Inflammatory macrophage treated with lipopolysaccharide for 4 hours (primary cell): ENCODE results near the gene CYP2A6.
"Not testable (repeated sequence)": the region's sequence is repeated elsewhere in the genome, so short reads cannot be mapped to it uniquely, and the experiment has no call there.

ENCODE experiments used
- DNase-seq: peaks from one replicate; pipeline ENCODE4 v3.0.0-alpha.2; 2020

The CYP2A6 gene

GRCh38 chr19:40850277-40850676, at the start of gene CYP2A6:
TSS of gene CYP2A6 (minus strand) at chr19:40850447. CDS start at chr19:40850426, 21 bp downstream.
- DNase-seq: not testable (repeated sequence)

DNA sequence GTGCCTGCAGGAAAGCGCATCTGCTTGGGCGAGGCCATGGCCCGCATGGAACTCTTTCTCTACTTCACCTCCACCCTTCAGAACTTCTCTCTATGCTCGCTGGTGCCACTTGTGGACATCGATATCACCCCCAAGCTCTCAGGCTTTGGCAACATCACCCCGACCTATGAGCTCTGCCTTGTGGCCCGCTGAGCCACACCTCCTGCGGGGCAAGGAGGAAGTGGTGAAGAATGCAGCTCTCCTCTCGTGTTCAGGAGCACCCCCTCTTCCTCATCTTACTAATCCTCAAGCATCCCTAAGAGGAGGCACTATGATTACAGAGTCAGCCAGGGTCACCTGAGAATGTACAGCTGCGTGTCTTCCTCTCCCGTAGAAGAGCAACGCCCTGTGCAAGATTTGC, 49.7 kb upstream of the CYP2A6 start:
- peak; percentile 2 for DNase-seq

DNA sequence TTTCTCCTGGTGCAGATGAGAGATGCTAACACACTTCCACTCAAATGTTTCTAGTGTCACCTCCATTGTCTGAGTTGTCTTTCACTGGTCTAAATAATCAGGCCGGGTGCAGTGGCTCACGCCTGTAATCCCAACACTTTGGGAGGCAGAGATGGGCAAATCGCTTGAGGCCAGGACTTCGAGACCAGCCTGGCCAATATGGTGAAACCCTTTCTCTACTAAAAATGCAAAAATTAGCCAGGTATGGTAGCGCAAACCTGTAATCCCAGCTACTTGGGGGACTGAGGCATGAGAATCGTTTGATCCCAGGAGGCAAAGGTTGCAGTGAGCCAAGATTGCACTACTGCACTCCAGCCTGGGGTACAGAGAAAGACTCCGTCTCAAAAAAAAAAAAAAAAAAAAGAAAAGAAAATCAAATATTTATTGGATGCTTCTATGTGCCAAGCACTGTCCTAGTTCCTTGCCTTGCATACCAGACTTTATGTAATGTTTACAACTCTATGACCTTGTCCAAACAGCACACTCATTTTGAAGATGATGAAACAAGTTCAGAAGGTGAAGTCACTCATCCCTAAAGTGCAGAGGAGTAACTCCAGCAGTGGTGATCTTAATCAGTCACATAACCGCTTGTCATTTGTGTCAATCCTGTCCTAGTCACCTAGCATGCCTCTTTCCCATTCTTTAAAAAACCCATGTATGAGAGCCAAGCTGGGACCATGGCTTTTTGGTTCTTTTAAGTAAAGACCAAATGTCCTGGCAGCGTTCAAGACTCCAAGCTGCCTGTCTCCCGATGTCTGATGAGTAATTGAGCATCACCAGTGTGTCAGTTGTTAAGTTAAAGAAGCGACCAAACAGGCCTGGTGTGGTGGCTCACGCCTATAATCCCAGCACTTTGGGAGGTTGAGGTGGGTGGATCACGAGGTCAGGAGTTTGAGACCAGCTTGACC, 46.9 kb upstream of the CYP2A6 start:
- DNase-seq: not testable (repeated sequence)

DNA sequence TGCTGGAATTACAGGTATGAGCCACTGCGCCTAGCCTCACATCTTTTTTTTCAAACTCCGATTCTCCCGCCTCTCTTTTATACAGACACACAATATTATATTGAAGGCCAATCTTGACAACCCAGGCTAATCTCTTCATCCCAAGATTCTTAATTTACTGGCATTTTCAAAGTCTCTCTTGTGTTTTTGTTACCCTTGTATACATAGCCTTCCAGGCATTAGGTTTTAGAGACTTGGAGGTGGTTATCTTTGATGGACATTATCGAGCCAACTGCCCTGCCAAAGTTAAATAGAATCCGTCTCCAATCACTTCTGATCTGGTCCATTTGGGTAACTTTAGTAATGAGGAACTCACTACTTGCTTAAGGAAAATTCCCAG, 46.2 kb upstream of the CYP2A6 start:
- no peak for DNase-seq

GRCh38 chr19:40893112-40893511, 42.9 kb upstream of the CYP2A6 start:
- DNase-seq: no peak

DNA sequence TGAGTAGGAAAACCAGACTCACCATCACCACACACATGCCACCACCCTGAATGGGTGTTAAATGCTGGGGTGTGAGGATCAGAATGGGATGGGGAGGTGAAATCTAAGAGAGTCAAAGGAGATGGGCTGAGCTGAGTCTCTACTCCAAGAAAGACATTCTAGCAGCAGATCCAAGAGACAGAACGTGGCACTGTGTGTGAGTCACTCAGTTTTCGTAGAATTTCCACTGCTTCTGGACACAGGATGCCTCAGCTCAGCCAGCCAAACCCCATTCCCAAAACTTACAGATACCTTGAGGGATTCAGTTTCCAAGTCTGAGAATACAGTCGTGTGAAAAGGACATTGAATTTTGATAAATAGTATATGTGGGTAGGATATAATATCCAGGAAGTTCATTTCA, 39.1 kb upstream of the CYP2A6 start:
- no peak for DNase-seq

DNA sequence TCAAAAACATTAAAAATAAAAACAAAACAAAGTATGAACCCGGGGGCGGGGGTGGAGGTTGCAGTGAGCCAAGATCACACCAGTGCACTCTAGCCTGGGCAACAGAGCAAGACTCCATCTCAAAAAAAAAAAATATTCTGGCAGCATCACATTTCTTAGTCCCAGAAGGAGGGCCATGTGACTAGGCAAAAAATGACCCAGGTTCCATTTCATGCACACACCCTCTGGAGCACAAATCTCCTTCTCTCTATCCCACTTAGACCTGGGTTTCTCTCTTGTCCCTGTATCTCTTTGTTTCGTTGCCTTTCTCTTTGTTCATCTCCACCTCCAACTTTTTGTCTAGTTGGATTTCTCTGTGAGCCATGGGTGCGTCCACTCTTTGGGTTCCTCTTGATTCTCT, 37.9 kb upstream of the CYP2A6 start:
- DNase-seq: no peak

GRCh38 chr19:40884187-40884931, 34.1 kb upstream of the CYP2A6 start:
- not testable (repeated sequence) for DNase-seq

DNA sequence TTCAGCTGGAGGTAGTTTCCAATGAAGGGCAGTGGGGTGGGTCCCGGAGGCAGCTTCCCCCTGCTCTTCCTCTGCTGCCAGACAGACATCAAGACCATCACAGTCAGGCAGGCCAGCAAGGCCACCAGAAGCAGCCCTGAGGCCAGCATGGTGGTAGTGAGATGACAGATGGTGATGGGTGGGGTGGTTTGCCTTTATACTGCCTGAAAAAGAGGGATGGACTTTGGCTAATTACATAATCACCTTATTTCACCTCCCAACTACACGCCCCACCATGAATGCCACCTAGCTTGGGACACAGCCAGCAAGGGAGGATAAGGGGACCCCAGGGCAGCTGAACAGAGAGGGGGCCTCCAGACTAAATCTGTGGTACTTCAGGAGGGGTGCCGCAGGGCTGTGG, 31.8 kb upstream of the CYP2A6 start, which contains the start of gene CYP2A7:
TSS of gene CYP2A7 (minus strand) at position 170 of the 400 bp plus-strand sequence. CDS start at position 149, 21 bp downstream.
- DNase-seq: not testable (repeated sequence)

DNA sequence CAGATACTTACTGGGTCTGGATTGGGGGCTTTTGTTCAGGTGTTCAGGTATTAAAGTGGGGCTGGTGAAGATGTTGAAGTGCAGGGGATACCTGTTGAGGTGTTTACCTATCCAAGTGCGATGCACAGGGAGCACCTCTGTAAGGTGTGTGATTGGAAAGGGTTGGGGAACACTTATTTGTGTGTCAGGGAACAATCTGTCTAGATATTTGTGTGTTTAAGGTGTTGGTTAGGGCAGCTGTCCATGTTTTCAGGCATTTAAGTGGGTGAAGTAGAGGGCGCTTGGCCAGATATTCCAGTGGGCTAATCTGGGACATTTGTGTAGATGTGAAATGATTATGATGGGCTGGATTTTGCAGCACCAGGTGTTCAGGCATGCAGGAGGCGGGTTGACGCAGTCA, 29.1 kb upstream of the CYP2A6 start:
- not testable (repeated sequence) for DNase-seq

GRCh38 chr19:40875526-40875951, 25.3 kb upstream of the CYP2A6 start:
- peak; percentile 47 for DNase-seq

DNA sequence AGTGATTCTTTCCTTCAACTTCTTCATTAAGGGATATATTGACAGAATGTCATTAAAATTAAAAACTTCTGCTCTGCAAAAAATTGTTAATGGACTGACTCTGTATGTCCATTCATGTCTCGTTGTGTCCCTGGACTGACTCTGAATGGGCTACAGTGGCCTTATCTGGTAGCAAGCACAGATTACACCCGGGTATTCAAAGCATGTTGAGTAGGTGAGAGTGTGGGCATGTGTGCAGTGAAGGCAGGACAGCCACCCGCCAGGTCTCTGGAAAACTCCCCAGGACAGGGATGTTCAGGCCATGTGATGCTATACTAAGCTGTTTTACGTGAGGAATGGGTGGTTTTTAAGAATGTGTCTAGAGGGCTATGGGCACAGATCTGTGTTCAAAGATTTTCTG, 24.6 kb upstream of the CYP2A6 start:
- DNase-seq: not testable (repeated sequence)

- DNase-seq: not testable (repeated sequence)
These were observed 23.6 kb upstream of the CYP2A6 start for GRCh38 chr19:40873873-40874272.

DNA sequence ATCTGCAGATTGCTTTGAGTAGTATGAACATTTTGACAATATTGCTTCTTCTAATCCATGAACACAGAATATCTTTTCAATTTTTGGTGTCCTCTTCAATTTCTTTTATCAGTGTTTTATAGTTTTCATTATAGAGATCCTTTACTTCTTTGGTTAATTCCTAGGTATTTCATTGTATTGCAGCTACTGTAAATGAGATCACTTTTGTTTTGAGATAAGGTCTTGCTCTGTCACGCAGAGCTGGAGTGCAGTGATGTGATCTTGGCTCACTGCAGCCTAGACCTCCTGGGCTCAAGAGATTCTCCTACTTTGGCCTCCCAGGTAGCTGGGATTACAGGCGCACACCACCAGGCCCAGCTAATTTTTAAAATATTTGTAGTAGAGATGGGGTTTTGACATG, 22.0 kb upstream of the CYP2A6 start:
- DNase-seq: no peak

- no peak for DNase-seq
These were observed 17.5 kb upstream of the CYP2A6 start for GRCh38 chr19:40867701-40868100.

DNA sequence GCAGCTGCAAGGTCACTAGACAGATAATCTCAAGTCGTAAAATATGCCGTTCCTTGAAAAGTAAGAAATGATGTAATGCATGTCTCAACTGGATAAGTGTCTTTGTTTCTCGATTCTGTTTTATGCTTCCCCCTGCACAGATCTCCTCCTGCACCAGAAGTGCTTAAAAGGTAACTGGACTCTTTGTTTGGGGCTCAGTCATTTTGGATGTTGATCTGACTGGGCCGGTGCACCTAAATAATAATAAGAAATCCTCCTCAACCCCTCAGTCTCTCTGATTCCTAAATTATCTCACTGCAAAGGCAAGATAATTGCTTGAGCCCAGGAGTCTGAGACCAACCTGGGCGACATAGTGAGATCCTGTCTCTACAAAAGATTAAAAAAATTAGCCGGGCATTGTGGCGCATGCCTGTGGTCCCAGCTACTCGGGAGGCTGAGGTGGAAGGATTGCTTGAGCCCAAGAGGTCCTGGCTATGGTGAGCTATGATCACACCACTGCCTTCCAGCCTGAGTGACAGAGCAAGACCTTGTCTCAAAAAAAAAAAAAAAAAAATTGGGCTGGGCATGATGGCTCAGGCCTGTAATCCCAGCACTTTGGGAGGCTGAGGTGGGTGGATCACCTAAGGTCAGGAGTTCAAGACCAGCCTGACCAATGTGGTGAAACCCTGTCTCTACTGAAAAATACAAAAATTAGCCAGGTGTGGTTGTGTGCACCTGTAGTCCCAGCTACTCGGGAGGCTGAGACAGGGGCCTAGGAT, 14.7 kb upstream of the CYP2A6 start:
- DNase-seq: not testable (repeated sequence)

DNA sequence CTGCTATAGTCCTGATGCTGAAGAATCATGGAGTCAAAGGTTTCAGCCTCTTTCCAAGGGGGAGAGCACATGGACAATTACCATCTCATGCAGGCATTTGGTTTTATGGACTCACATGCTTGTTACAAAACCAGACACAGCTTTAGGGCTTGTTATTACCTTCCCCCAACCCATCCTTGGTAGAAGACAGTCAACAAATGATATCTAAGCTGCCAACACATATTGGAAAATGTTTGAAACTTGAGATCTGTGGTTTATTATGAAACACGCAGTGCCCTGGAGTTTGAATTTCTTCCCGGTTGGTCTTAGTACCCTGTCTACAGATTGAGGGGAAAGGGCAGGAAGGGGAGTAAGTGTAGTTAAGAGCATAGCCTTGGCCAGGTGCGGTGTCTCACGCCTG, 12.5 kb upstream of the CYP2A6 start:
- DNase-seq: no peak

- DNase-seq: no peak
These were observed 12.1 kb upstream of the CYP2A6 start for GRCh38 chr19:40862333-40862732.

GRCh38 chr19:40858109-40858508, 7.9 kb upstream of the CYP2A6 start:
- no peak for DNase-seq

GRCh38 chr19:40852467-40853152, 2.4 kb upstream of the CYP2A6 start:
- DNase-seq: not testable (repeated sequence)

DNA sequence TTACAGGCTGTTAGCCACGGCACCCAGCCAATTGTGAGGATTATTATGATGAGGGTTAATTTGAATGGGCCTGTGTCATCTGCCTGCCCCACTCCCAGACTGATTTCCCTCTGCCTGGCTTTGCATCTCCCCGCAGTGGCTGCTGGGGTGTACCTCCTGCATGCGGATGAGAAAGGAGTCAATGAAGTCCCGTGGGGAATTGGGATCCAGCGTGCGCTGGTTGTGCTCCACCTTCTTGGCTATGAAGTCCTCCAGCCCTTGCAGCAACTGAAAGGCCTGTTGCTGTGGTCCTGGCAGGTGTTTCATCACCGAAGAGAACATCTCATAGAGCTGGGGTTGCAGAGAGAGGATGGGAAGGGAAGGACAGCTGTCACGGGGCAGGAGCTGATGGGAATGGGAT, 3.5 kb downstream of the CYP2A6 start:
- not testable (repeated sequence) for DNase-seq

DNA sequence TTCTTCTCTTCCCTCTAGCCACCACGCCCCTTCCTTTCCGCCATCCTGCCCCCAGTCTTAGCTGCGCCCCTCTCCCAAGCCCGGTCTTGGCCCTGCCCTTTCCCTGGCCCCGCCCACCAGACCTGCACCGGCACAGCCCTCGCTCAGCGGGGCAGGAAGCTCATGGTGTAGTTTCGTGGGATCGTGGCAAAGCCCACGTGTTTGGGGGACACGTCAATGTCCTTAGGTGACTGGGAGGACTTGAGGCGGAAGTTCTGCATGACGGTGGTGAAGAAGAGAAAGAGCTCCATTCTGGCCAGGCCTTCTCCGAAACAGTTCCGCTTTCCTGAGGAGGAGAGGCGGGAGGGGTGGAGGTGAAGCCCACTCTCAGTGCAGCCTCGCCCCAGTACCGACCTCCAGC, 6.6 kb downstream of the CYP2A6 start:
- peak; percentile 40 for DNase-seq
